Kasumi-1 (cell line): ENCODE measurements around the gene PRKG1.
A peak's percentile ranks its signal among the peaks of the same experiment; 100 is the strongest.
"Not testable (repeated sequence)": the region's sequence is repeated elsewhere in the genome, so short reads cannot be mapped to it uniquely, and the experiment has no call there.

ENCODE experiments used
- DNase-seq, 2 experiments: peaks; one replicate each; lab custom pipeline; 2025; lab: John Stamatoyannopoulos, UW

PRKG1 gene

GRCh38 chr10:51656503-51656902 is 582.2 kb downstream of the PRKG1 start:
- DNase-seq: no peak

- DNase-seq: no peak
These were observed 583.7 kb downstream of the PRKG1 start for GRCh38 chr10:51658000-51658399.

- no peak for DNase-seq
These were observed 585.1 kb downstream of the PRKG1 start for GRCh38 chr10:51659344-51659743.

DNA sequence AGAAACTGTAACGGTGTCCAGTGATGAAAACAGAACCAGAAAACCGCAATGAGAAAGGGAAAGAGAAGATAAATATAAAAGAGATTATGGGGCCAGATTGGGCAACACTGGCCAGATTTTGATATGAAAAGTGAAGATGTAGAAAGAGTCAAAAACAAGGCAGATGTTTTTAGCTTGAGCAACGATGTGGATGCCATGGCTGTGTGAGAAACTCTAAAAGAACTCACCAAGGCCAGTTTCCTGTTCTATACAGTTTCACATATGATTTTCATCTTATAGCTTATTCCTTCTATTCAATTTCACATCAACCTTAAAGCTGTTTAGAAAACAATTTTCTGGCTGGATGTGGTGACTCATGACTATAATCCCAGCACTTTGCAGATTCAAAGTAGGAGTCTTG is 588.8 kb downstream of the PRKG1 start:
- no peak for DNase-seq

- no peak for DNase-seq
These were observed 592.2 kb downstream of the PRKG1 start for GRCh38 chr10:51666456-51666855.

DNA sequence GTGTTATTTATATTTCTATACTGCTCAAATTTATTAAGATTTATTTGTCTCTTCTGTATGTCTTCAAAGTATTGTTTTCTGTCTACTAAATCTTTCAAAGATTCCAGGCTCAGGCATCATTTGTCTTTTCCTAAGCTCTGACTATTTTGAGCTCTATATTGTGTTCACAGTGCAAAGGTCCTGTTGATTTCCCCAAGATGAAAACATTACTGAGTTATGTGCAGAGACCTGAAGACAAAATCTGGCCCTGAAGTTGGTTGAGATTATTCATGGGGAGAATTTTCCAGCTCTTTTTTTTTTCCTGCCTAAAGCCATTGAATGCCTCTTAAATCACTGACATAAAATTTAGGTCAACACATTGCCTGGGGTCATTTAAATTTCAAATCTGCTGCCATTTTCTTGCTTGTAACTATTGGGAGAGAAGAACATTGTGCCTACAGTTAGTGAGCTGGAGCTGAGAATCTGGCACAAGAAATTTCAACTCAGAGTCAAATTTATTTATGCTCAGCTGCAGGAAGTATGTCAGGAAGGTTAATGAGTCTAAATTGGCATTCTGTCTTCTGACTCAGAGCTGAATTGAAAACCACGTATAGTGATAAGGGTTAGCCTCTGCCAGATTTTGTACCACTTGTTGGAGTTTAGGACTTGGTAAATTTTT is 593.5 kb downstream of the PRKG1 start:
- DNase-seq: peak in 1 of 2 experiments; percentile 5

DNA sequence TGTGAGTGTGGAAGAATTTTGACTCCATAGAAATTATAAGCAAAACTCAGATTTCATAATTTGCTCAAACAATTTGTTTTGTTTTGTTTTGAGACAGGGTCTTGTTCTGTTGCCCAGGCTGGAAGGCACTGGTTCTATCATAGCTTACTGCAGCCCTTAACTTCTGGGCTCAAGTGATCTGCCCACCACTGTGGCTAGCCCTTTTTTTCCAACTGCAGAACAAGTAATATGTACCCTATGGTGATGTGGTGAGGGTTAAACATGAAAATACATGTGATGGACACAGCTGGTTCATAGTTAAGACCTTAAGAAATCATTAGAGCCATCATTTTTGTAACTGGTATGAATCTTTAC is 594.0 kb downstream of the PRKG1 start:
- no peak for DNase-seq

GRCh38 chr10:51669041-51669440 is 594.8 kb downstream of the PRKG1 start:
- no peak for DNase-seq

DNA sequence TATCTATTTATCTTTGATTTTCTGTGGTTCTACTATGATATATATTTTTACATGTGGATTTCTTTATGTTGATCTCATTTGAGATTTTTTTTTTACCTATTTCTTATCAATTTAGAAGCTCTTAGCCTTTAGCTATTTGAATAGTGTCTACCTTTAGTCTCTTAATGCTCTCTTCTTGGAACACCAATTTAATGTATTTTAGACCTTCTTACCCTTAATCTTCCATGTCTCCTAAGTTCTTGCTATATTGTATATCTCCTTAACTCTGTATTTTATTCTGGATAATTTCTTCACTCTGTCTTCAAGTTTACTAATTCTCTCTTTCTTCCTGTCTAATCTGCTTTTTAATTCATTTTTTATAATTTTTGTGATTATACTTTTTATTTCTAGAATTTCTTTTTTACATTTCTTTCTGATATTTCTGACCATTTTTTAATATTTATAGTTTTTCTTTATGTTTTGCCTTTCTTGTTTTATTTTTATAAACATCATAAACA is 597.8 kb downstream of the PRKG1 start:
- DNase-seq: no peak

DNA sequence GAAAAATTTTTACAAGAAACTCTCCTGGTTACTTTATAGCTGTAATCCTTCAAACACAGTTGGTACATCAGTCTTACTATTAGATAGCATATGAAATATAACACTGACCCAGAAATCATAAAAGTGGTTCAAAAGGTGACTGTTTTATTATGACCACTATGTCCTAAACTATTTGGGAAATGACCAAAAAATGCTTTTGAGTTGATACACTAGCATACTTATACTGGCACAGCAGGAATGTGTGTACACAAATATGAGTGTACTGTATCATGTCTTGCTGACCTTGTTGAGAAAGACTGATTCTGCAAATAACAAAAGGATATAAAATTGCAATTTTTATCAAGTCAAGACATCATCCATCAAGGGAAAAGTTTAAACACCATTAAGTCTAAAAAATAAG is 600.8 kb downstream of the PRKG1 start:
- no peak for DNase-seq

DNA sequence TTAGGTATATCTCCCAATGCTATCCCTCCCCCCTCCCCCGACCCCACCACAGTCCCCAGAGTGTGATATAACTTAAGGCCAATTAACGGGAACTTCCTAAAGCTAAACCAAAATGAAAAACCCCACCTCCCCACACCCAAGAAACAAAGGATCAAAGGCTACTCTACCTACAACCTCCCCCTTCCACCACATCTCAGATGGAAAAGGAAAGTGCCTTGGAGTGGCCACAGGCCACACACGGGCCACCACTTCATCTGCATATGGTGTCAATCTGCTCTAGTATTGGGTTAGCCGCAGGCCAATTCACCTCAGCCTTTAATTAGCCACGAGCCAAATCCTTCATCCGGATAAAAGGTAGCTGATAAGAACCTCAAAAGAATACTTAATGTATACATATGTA is 605.6 kb downstream of the PRKG1 start:
- no peak for DNase-seq

GRCh38 chr10:51683031-51683691 is 608.9 kb downstream of the PRKG1 start:
- no peak for DNase-seq

DNA sequence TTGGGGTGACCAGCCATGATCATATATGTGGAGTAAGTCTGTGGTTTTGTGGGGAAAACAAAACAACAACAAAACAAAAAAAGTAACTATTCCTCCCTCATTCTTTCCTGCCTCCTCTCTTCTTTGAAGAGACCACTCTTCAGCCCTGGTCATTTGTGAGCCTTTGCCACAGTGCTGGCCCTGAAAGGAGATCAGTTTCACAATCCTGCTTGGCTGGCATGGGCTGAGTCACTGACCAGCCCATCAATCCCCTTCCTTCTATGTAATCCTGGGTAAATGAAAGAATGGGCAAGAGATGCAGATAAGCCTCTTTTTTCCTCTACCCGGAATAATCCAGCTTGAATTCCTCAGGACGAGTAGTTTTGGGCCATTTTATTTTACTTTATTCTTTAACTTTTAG is 611.5 kb downstream of the PRKG1 start:
- DNase-seq: no peak

- DNase-seq: no peak
These were observed 613.0 kb downstream of the PRKG1 start for GRCh38 chr10:51687296-51687695.

DNA sequence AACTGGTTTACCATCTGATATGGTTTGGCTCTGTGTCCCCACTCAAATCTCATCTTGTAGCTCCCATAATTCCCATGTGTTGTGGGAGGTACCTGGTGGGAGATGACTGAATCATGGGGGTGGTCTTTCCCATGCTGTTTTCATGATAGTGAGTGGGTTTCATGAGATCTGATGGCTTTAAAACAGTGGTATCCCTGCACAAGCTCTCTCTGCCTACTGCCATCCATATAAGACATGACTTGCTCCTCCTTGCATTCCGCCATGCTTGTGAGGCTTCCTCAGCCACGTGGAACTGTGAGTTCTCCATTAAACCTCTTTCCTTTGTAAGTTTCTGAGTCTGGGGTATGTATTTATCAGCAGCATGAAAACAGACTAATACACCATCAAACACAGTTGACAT is 614.5 kb downstream of the PRKG1 start:
- not testable (repeated sequence) for DNase-seq

DNA sequence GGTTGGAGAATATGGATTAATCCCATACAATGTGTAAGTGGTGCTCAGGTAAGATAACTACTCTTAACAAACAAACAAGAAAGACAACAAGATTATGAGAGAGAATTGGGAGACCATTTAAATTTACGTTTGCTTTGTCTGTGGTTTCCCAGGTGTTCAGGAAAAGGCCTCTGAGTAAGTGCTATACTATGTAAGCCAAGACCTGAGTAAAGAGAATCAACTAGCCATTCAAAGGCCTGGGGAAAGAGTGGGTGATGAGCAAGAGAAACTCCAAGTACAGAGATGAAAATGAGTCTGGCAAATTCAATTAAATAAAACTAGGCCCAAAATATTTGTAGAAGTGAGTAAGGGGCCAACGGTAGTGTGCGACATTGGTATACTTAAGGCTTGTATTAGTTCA is 615.2 kb downstream of the PRKG1 start:
- DNase-seq: no peak

GRCh38 chr10:51691135-51691534 is 616.8 kb downstream of the PRKG1 start:
- no peak for DNase-seq

DNA sequence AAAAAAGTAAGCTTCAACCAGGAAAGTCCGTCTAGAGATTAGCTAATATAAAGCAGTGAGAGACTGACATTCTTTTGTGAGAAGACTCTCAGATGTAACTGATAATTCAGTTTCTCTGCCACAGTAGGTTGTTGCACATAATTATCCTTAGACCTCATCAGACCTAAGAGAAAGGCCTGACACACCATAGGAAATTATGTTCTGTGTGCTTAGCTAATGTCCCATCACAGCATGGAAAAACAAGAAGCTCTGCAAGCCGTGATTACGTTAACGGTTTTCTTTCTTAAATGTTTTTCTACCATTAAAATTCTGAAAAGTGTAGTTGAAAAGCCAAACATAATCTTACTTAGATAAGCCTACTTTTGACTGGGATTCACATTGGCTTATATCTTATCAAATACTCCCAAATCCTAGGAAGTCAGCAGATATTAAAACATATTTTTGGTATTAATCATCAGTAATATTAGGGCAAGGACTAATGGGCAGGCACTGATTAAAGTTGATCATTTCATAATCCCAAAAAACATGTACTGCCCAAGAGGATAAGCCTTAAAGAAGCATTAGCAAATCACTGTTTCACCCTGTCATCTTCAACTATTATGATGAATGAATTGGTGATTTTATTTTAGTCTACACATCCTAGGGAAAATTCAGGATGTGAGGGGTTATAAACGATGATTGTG is 619.9 kb downstream of the PRKG1 start:
- DNase-seq: no peak

DNA sequence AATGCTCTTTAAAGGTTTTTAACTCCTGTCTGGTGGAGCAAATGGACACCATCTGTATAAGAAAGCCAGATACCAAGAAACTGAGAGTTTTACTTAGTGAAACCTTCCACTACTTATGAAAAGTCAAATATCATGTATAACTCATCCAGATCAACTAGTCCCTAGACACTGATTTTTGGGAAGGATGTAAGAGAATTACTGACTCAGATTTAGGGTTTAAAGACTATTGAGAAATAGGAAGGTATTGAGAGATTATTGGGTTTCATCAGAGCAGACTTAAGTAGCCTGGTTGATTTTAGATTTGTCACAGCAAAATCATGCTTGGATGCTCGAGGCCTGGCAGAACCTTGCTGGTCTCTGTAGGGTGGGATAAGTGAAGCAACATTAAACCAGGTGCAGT is 622.0 kb downstream of the PRKG1 start:
- no peak for DNase-seq

GRCh38 chr10:51698473-51699063 is 624.3 kb downstream of the PRKG1 start:
- no peak for DNase-seq

DNA sequence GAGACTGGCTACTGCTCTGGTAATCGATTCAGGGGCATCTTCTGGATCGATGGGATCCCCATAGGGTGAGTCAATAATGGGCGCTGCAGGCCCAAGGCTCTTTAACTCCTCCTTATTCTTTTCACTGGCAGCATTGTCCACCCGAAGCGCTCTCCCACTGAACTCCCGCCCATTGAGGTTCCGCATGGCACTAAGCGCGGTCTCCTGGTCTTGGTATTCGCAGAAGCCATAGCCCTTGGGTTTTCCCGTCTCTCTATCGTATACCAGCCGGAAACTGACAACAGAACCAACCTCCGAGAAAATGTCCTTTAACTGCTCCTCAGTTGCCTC is 624.8 kb downstream of the PRKG1 start:
- DNase-seq: no peak

GRCh38 chr10:51699475-51700227 is 625.4 kb downstream of the PRKG1 start, which contains the start of gene CSTF2T:
Gene CSTF2T, minus strand, starts transcription at chr10:51699595. Its CDS starts 46 bp downstream, at chr10:51699549.
- DNase-seq: peak; percentile 94 to 97
